ENCODE results near the gene MYRIP.

DNA sequence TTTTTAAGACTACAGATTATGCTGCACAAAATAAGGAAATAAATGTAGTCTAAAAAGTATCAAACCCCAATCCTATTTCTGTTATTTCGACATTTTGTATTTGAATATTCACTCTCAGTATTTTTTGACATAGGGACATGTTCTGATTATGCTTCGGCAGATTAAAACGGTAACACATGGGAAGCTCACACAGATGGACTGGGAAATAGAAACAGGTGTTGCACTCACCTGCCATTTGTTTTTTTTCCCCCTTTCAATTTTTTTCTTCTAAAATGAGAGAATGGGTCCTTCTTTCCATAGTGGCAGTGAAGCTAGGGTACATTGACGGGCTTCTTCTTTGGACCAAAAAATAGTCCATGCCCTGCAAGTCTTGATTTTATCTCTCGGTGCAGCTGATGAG is 163.1 kb downstream of the MYRIP start:
- TF ChIP-seq, protein P1, sequence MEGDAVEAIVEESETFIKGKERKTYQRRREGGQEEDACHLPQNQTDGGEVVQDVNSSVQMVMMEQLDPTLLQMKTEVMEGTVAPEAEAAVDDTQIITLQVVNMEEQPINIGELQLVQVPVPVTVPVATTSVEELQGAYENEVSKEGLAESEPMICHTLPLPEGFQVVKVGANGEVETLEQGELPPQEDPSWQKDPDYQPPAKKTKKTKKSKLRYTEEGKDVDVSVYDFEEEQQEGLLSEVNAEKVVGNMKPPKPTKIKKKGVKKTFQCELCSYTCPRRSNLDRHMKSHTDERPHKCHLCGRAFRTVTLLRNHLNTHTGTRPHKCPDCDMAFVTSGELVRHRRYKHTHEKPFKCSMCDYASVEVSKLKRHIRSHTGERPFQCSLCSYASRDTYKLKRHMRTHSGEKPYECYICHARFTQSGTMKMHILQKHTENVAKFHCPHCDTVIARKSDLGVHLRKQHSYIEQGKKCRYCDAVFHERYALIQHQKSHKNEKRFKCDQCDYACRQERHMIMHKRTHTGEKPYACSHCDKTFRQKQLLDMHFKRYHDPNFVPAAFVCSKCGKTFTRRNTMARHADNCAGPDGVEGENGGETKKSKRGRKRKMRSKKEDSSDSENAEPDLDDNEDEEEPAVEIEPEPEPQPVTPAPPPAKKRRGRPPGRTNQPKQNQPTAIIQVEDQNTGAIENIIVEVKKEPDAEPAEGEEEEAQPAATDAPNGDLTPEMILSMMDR (conservative IDR thresholded peaks at IDR 0.05; ENCODE audit: low read depth, low read length), result no peak
- no peak for TF ChIP-seq POLR2A (IDR thresholded peaks at IDR 0.05; ENCODE audit: low read depth, low read length)
- TF ChIP-seq FOS (IDR thresholded peaks at IDR 0.05; ENCODE audit: low read depth, low read length), result no peak
